Measurements from ENCODE around the gene CACNB4.

DNA sequence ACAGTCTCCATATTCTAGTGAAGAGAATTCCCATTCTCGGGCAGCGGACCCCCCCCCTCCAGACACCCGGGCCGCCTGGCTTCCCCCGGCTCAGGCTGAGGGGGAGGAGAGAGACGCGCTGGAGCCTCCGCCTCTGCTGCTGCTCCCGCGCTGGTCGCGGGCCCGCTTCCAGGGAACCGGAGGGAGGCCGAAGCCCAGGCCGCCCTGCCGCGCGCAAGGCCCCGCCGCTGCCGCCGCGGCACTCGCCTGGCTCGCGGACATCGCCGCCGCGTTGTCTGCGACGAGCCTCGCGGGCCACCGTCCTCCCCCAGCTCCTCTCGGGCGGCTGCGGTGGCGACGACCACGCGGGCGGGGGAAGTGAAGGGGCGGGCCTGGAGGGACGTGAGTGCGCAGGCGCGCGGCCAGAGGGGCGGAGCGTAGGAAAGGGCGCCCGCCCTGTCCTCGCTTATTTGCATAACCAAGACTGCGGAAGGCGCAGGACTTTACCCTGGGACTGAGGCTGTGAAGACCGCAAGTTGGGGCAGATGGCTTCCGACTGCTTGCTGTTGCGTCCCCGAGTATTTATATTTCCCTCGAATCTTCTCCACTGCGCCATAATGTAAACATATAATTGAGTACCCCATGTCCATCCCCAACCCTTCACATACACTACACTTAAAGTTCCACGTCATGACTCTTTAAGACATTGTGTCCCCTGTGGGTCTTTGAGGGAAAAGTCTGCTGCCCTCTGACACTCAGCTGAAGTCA lies 270.5 kb downstream of the CACNB4 start, which contains the start of gene ARL5A:
- TF ChIP-seq, protein P1, sequence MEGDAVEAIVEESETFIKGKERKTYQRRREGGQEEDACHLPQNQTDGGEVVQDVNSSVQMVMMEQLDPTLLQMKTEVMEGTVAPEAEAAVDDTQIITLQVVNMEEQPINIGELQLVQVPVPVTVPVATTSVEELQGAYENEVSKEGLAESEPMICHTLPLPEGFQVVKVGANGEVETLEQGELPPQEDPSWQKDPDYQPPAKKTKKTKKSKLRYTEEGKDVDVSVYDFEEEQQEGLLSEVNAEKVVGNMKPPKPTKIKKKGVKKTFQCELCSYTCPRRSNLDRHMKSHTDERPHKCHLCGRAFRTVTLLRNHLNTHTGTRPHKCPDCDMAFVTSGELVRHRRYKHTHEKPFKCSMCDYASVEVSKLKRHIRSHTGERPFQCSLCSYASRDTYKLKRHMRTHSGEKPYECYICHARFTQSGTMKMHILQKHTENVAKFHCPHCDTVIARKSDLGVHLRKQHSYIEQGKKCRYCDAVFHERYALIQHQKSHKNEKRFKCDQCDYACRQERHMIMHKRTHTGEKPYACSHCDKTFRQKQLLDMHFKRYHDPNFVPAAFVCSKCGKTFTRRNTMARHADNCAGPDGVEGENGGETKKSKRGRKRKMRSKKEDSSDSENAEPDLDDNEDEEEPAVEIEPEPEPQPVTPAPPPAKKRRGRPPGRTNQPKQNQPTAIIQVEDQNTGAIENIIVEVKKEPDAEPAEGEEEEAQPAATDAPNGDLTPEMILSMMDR (conservative IDR thresholded peaks at IDR 0.05; ENCODE audit: low read length), result no peak
- no peak for TF ChIP-seq EZH2phosphoT487 (IDR thresholded peaks at IDR 0.05; ENCODE audit: borderline replicate concordance)

Data from Loucy (cell line).